Right ventricle myocardium superior (tissue), 1 donor: ENCODE measurements around the gene ZNF778. TPM values are rescaled to one million over a fixed set of nuclear protein-coding genes. Genes with fewer than 3 reads are reported as not detected.
"Not testable (repeated sequence)": the region's sequence is repeated elsewhere in the genome, so short reads cannot be mapped to it uniquely, and the experiment has no call there.

ENCODE experiments used
- ATAC-seq: fragments of 200-7000 bp; cut with Tn5 transposase; one replicate; pipeline ENCODE4 v1.9.1; 2020; ENCODE audit warnings: mild to moderate bottlenecking; ENCODE audit not compliant: poor library complexity
- DNase-seq: peaks from one replicate; pipeline ENCODE4 v3.0.0-alpha.2; 2020
- intact Hi-C: fragments of 100-400 bp; cut with DNase I; formaldehyde crosslinking; loops from one replicate; pipeline ENCODE4 v1.11.2; 2022
- total RNA-seq: library from RNA; stranded (reverse); fragmentation: NEBNext Ultra II Directional; extraction: Animal tissue kit (Norgen Biotek cat#: 25700); gene quantifications from one replicate; pipeline ENCODE4 v1.2.1, GENCODE V29; 2021
- donor health status: DM: no; HTN: yes; CAD: no; lungs with severe emphysema.

ZNF778 gene
- total RNA-seq, 1 donor from 2014 or later, result 9.9 TPM

GRCh38 chr16:89191033-89191900 lies 26.2 kb upstream of the ZNF778 start:
- intact Hi-C loops, result no loop called here
- DNase-seq (peak; percentile 40), ATAC-seq (no peak)

- intact Hi-C loops, result no loop called here
- no peak for ATAC-seq
- DNase-seq, result no peak
Observed at GRCh38 chr16:89191901-89192185, 25.7 kb upstream of the ZNF778 start.

GRCh38 chr16:89192186-89192955 lies 25.1 kb upstream of the ZNF778 start:
- DNase-seq (peak; percentile 69), ATAC-seq (peak; percentile 36)
- intact Hi-C loops, result not testable (repeated sequence)

- intact Hi-C loops, result no loop called here
- DNase-seq (peak; percentile 60), ATAC-seq (peak; percentile 49)
Observed at GRCh38 chr16:89192956-89193575, 24.4 kb upstream of the ZNF778 start.

DNA sequence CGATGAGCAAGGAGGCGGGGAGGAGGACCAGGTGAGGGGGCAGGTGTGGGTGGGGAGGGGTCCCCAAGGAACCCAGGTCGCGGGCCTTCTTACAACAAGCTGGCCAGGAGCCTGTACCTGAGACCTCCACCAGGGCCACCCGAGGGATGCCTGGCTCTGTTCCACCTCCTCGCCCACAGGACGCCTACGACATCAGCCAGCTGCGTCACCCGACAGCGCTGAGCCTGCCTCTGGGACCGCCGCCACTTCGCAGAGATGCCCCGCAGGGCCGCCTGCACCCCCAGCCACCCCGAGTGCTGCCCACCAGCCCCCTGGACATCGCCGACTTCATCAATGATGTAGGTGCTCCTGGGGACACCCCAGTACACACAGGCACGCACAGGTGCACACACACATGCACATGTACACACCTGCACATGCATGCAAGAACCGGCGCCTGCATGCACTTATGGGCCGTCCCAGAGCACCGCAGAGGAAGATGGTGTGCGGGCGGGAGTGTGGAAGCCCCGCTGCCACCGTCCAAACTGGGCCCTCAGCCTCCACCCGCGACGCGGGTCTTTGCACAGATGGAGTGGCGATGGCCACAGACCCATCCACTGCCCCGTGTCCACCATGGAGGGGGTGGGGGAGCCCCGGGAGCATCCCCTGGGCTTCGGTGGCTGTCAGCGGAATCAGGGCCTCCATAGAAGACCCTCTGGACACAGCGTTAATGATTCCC lies 23.8 kb upstream of the ZNF778 start:
- no peak for ATAC-seq

DNA sequence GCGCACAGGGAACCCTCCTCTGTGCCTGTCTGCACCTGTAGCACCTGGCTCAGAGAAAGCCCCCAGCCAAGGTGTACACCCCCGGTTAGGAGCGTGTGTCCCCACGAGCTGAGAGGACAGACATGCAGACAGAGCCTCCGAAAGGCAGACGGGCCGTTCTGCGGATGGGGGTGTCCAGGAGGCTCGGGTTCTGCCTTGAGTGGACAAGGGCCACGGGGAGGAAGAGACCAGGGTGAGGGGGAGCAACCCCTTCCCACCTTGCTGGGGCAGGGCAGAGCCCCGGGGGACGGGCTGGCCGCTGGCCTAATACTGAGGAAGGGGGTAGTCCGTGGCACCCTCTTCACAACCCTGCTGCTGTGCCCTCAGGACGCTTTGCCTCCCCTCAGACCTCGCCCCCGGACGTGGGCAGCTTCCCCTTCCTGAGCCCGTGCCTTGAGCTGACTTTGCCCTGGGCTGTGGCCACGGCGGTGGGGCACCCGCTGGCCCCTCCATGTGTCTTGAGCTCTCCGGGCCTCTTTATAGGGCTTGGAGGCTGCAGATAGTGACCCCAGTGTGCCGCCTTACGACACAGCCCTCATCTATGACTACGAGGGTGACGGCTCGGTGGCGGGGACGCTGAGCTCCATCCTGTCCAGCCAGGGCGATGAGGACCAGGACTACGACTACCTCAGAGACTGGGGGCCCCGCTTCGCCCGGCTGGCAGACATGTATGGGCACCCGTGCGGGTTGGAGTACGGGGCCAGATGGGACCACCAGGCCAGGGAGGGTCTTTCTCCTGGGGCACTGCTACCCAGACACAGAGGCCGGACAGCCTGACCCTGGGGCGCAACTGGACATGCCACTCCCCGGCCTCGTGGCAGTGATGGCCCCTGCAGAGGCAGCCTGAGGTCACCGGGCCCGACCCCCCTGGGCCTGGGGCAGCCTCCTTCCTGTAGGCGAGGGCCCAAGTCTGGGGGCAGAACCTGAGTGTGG lies 22.9 kb upstream of the ZNF778 start:
- DNase-seq (peak; percentile 34), ATAC-seq (no peak)
- intact Hi-C loops, result no loop called here

More for the DNA sequence above, 23.8 kb upstream of the ZNF778 start:
- intact Hi-C loops, result no loop called here
- DNase-seq, result peak; percentile 39

DNA sequence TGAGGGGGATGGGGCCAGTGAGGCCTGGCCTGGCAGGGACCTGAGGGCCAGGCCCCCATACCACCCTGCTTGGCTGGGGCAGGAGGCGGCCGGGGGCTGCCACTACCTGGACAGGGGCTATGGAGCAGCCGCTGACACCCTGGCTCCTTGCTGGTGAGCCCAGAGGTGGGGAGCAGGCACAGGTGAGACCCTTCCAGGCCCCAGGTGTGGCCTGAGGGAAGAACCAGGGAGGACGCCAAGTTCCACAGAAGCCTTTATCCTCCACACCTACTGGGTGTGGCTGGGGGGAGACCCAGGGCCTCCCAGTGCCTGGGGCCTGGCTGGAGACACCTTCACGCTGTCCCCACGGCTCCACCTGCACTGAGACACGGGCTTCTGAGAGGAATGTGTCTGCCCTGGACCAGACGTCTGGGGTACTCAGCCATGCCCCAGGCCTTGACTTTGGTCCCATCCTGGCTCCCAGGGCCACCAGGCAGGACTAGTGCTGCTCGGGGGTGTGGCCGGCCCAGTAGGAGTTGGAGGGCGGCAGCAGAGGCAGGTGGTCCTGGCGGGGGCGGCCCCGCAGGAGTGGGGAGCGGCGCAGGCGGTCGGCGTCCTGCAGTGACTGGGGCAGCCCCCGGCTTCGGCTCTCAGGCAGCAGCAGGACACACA lies 21.9 kb upstream of the ZNF778 start:
- ATAC-seq (no peak), DNase-seq (no peak)
- intact Hi-C loops, result no loop called here

- DNase-seq, result no peak
- intact Hi-C loops, result no loop called here
- ATAC-seq, result no peak
Observed at GRCh38 chr16:89197033-89197632, 20.4 kb upstream of the ZNF778 start.

DNA sequence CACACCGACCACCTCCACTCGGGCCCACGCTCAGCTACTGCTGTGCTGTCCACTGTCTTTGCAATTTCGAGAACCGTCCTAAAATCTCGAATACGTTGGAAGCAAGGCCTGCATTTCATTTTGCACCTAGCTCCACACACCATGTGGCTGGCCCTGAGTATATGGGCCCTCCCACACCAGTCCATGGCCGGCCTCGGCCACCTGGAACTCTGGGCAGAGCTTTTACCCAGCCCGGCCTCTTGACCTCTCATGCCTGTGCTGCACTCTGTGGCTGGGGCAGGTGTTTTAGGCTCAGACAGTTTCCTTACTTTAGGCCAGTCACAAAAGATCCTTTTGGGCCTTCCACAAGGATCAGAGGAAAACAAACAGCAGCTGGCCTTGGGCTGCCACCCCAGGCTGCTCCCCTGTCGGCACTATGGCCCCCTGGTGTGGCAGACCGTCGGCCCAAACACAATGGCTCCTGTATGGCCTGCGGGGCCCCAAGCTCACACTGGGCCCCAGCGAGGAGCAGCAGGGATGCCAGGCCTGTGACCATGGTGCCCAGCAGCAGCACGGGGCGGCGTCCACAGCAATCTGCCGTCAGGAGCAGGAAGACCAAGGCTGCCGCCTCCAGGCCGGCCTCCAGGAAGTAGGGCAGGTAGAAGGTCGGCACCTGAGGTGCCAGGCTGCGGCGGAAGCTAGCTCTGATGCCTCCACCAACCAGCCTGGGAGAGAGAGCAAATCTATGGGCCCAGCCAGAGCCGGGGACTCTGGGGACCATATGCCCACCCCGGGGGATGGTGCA lies 19.7 kb upstream of the ZNF778 start:
- no peak for ATAC-seq
- intact Hi-C loops, result no loop called here
- DNase-seq, result peak; percentile 32

GRCh38 chr16:89198417-89199240 lies 18.9 kb upstream of the ZNF778 start:
- DNase-seq (peak; percentile 27), ATAC-seq (no peak)
- intact Hi-C loops, result no loop called here

- ATAC-seq, result no peak
- DNase-seq, result peak; percentile 33
- intact Hi-C loops, result no loop called here
Observed at GRCh38 chr16:89199241-89200123, 18.0 kb upstream of the ZNF778 start.

GRCh38 chr16:89200124-89200849 lies 17.2 kb upstream of the ZNF778 start, which contains the start of gene SLC22A31:
Gene SLC22A31 (minus strand): TSS chr16:89200537. CDS start chr16:89200501, 36 bp downstream.
- intact Hi-C loops, result no loop called here
- DNase-seq (peak; percentile 39), ATAC-seq (no peak)

- ATAC-seq, result no peak
- DNase-seq, result peak; percentile 40
- intact Hi-C loops, result no loop called here
Observed at GRCh38 chr16:89200850-89201411, 16.6 kb upstream of the ZNF778 start.
